ENCODE measurements around the gene CDK5RAP1.
A peak's percentile ranks its signal among the peaks of the same experiment; 100 is the strongest.
"Not testable (repeated sequence)": the region's sequence is repeated elsewhere in the genome, so short reads cannot be mapped to it uniquely, and the experiment has no call there.

CDK5RAP1 gene, protein sequence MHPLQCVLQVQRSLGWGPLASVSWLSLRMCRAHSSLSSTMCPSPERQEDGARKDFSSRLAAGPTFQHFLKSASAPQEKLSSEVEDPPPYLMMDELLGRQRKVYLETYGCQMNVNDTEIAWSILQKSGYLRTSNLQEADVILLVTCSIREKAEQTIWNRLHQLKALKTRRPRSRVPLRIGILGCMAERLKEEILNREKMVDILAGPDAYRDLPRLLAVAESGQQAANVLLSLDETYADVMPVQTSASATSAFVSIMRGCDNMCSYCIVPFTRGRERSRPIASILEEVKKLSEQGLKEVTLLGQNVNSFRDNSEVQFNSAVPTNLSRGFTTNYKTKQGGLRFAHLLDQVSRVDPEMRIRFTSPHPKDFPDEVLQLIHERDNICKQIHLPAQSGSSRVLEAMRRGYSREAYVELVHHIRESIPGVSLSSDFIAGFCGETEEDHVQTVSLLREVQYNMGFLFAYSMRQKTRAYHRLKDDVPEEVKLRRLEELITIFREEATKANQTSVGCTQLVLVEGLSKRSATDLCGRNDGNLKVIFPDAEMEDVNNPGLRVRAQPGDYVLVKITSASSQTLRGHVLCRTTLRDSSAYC

GRCh38 chr20:33401184-33401920 lies at the start of gene CDK5RAP1:
Gene CDK5RAP1, minus strand, starts transcription at chr20:33401519. Its CDS starts 4,455 bp downstream, at chr20:33397064.
- peak; percentile 70 to 82 for DNase-seq

DNA sequence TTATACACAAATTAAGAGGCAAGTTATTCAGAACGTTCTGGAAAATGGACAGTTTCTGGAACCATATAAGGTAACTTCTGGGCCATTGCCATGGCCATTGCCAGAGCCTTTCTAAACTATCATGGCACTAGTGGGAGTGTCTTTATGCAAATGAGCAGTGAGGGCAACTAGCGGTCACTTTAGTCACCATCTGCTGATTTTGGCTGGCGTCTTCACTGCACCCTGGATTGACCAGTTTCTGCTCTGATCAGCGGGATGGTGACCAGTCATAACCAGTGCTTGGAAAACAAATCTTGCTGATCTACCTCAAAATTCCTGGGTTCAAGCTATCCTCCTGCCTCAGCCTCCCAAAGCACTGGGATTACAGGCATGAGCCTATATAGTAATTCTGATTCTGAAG lies 49.5 kb upstream of the CDK5RAP1 start:
- DNase-seq = no peak

GRCh38 chr20:33445881-33446625 lies 44.7 kb upstream of the CDK5RAP1 start:
- no peak for DNase-seq

DNA sequence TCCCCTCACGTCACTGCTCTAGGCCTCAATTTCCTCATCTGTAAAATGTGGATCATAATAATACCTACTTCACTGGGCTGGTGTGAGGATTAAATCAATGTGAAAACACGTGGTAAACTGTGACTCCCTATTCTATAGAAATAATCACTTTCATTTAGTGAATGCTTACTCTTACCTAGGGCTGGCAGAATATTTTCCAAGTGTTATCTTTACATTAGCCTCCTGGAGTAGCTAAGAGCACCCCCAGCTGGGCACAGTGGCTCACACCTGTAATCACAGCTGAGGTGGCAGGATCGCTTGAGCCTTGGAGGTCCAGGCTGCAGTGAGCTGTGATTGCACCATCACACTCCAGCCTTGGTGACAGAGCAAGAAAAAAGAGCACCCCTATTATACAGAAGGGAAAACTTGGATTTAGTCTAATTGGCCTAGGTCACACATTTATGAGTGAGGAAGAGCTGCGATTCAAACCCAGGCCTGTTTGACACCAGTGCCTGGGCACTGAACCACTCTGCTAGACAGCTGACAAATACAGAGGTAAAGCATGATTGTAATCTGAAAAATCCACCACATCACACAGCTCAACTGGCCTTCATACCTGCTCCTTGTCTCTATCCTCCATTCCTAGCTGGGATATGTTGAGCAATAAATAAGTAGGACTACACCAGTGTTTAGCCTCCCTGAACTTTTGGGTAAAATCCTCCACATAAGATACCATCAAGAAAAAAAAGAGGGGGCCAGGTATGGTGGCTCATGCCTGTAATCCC lies 43.7 kb upstream of the CDK5RAP1 start:
- DNase-seq = no peak

GRCh38 chr20:33443512-33444239 lies 42.4 kb upstream of the CDK5RAP1 start, which contains the start of gene SNTA1:
Gene SNTA1, minus strand, starts transcription at chr20:33443763. Its CDS starts 143 bp downstream, at chr20:33443620.
- DNase-seq = peak; percentile 73 to 74

DNA sequence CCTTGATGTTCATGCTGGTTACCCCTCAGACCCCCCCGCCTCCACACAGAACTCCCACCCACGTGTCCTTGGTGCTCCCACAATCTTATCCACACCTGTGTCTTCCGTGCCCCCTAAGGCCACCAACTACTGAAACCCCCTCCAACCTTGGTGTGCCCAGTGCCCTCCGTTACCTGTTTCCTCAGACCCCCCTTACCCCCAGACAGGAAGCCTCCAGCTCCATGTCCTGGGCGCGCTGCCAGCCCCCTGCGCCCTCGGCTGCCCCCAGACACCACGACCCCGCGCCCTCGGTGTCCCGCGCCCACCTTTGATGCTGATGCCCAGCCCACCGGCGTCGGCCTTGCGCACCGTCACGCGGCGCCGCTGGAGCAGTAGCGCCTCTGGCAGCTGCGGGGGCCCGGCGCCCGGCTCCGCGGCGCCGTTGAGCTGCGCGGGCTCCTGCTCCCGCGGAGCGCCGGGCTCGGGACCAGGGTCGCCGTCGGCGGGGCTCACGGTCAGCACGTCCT lies 41.7 kb upstream of the CDK5RAP1 start:
- DNase-seq = no peak

GRCh38 chr20:33442136-33443005 lies 41.1 kb upstream of the CDK5RAP1 start:
- peak; percentile 16 to 25 for DNase-seq

- DNase-seq = no peak
Observed at GRCh38 chr20:33441142-33441955, 40.0 kb upstream of the CDK5RAP1 start.

- DNase-seq = not testable (repeated sequence)
Observed at GRCh38 chr20:33440562-33440961, 39.2 kb upstream of the CDK5RAP1 start.

DNA sequence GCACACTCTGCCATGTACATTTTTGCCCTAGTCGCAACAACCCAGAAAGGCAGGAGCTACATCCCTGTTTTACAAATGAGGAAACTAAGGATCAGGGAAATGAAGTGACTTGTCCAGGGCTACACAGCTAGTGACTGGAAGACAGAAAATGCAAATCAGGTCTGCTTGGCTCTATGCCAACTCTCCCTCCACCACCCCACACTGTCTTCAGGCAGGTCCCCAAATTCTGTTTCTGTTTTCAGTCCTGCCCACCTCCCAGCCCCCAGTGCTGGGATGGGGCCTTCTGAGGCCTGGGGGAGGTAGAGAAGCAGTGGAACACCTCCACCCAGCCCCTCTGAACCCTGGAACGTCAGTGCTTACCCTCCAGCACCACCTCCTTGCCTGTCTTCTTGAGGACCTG lies 37.2 kb upstream of the CDK5RAP1 start:
- no peak for DNase-seq

GRCh38 chr20:33437141-33437911 lies 36.0 kb upstream of the CDK5RAP1 start:
- DNase-seq = no peak

- DNase-seq = no peak
Observed at GRCh38 chr20:33434434-33434833, 33.1 kb upstream of the CDK5RAP1 start.

- no peak for DNase-seq
Observed at GRCh38 chr20:33433465-33434234, 32.3 kb upstream of the CDK5RAP1 start.

- DNase-seq = no peak
Observed at GRCh38 chr20:33431797-33432381, 30.6 kb upstream of the CDK5RAP1 start.

DNA sequence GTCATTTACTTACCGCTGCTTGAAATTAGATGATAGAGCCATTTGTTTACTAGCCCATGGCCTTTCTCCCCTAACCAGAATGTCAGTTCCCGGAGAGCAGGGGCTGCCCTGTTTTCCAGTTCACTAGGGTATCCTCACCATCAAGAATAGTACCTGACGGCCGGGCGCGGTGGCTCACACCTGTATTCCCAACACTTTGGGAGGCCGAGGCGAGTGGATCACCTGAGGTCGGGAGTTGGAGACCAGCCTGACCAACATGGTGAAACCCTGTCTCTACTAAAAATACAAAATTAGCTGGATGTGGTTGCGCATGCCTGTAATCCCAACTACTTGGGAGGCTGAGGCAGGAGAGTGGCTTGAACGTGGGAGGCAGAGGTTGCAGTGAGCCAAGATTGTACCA lies 22.6 kb upstream of the CDK5RAP1 start:
- not testable (repeated sequence) for DNase-seq

GRCh38 chr20:33423141-33423834 lies 22.0 kb upstream of the CDK5RAP1 start:
- DNase-seq = no peak

All from AML-193 (cell line).